ENCODE results near the gene TMEM200C. TPM values are rescaled to one million over a fixed set of nuclear protein-coding genes. Genes with fewer than 3 reads are reported as not detected.
A peak's percentile ranks its signal among the peaks of the same experiment; 100 is the strongest.

The TMEM200C gene
- total RNA-seq (0.07 and 0.32 TPM in 2 replicates), polyA plus RNA-seq (not detected in 2 replicates), polyA minus RNA-seq (not detected in 2 replicates), Bru-seq, nascent RNA (percentile 10 among the genes with signal in this experiment), BruChase-seq, experiment 1, labeled RNA remaining after a 6-hour chase (percentile 20 among the genes with signal in this experiment), BruChase-seq, experiment 2, labeled RNA remaining after a 2-hour chase (percentile 22 among the genes with signal in this experiment)
- not detected in 2 replicates for polyA plus RNA-seq (2011; cell fraction: cytosol; rRNA removed)
- polyA plus RNA-seq (2011; cell fraction: nucleus; rRNA removed): not detected in 2 replicates
- 0.19 and 0.45 TPM in 2 replicates for polyA plus RNA-seq (2012)
- polyA minus RNA-seq (2011; cell fraction: cytosol; rRNA and poly(A)+ RNA removed): not detected
- not detected in 2 replicates for polyA minus RNA-seq (2011; cell fraction: nucleus; rRNA and poly(A)+ RNA removed)
- long read RNA-seq, partial matches to known transcripts: 1 of 1 reads
- long read RNA-seq, other reads (novel, unspliced or antisense): 0 of 1 reads

DNA sequence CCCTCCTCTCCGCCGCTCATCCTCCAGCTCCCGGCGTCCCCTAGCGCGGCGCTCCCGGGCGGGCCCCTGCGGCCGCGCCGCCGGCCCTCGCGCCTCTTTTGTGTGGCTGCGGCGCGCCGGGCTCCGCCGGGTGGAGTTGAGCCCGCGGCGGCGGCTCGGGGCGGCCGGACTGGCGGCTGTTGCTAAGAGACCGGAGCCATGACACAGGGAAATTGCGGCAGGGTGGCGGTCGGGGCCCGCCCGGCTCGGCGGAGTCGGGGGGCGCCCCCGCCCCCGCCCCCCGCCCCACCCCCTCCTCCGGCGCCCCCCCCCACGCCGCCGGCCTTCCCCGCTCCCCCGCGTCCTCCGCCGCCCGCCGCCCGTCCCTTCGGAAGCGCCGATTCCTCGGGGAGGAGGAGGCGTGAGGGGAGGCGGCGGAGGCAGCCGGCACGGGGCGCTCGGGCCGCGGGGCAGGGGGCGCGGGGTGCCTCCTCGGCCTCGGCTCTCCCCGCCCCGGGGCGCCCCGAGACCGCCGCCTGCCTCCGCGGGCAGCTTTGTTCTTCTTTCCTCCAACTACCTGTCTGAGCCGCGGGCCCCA, at the start of gene TMEM200C:
TSS of gene TMEM200C (minus strand) at position 224 of the 577 bp plus-strand sequence. CDS start 3,459 bp downstream, outside the sequence.
- Histone ChIP-seq H3K27ac (ENCODE audit: insufficient read depth, low read depth, low read length) (no peak within 1 kb of the TSS), H3K27me3 (ENCODE audit: control insufficient read depth in 2 of 2, insufficient read depth in 2 of 2, low read length in 2 of 2) (peaks cover 57 to 70% of the 10 kb centered on the region in 2 experiments), H3K4me2 (ENCODE audit: insufficient read depth, low read length) (no peak within 1 kb of the TSS), H3K9me1 (replicated peaks; ENCODE audit: control insufficient read depth, extremely low read depth, insufficient read depth, low read length) (no peaks in the 10 kb centered on the region), H3K4me1 (ENCODE audit: control insufficient read depth, extremely low read depth, insufficient read depth, low read length) (peaks cover 3% of the 10 kb centered on the region), H3K79me2 (ENCODE audit: control insufficient read depth, insufficient read depth, low read length) (no peaks in the 10 kb centered on the region), H3K9ac (replicated peaks; ENCODE audit: extremely low read depth, insufficient read depth, low read length) (no peak within 1 kb of the TSS), H4K20me1 (replicated peaks; ENCODE audit: control insufficient read depth, extremely low read depth, insufficient read depth, low read length) (no peaks in the 10 kb centered on the region), H3K36me3 (ENCODE audit: control insufficient read depth in 2 of 2, extremely low read depth in 1 of 2, insufficient read depth in 2 of 2, low read length in 2 of 2) (no peaks in the 10 kb centered on the region), H2AFZ (ENCODE audit: low read depth, low read length) (peak within 1 kb of the TSS; percentile 42), H3K9me3 (replicated peaks; ENCODE audit: control insufficient read depth, insufficient read depth, low read length) (no peaks in the 10 kb centered on the region), H3K4me3 (replicated peaks in 1 of 3; ENCODE audit: insufficient read depth in 1 of 3, low read depth in 1 of 3, low read length in 3 of 3) (no peak within 1 kb of the TSS)
- BruUV-seq (replicated peaks): no TSS peak
- CTCF ChIA-PET: interaction anchor here (1.0 kb wide), 1 partner anchor 295 kb away, joined by 3 read pairs; no protein-coding TSS in a partner anchor
- POLR2A ChIA-PET: no interaction called here
- no peak for FAIRE-seq
- no peak for DNase-seq (ENCODE audit: low read depth, low spot score)
- dilution Hi-C loops (cut with MboI; ENCODE audit: extremely low pct_ligation_motif_present, low sequenced_read_pairs): no loop called here
- intact Hi-C loops (cut with micrococcal nuclease): no loop called here
- TF ChIP-seq, protein P1, sequence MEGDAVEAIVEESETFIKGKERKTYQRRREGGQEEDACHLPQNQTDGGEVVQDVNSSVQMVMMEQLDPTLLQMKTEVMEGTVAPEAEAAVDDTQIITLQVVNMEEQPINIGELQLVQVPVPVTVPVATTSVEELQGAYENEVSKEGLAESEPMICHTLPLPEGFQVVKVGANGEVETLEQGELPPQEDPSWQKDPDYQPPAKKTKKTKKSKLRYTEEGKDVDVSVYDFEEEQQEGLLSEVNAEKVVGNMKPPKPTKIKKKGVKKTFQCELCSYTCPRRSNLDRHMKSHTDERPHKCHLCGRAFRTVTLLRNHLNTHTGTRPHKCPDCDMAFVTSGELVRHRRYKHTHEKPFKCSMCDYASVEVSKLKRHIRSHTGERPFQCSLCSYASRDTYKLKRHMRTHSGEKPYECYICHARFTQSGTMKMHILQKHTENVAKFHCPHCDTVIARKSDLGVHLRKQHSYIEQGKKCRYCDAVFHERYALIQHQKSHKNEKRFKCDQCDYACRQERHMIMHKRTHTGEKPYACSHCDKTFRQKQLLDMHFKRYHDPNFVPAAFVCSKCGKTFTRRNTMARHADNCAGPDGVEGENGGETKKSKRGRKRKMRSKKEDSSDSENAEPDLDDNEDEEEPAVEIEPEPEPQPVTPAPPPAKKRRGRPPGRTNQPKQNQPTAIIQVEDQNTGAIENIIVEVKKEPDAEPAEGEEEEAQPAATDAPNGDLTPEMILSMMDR (IDR thresholded peaks at IDR 0.05; ENCODE audit: extremely low read depth in 1 of 2, insufficient read depth in 1 of 2, low read depth in 1 of 2, low read length in 2 of 2): no peak
- TF ChIP-seq MYC (IDR thresholded peaks at IDR 0.05; ENCODE audit: low read depth, low read length): no peak
- TF ChIP-seq EZH2 (IDR thresholded peaks at IDR 0.05; ENCODE audit: borderline replicate concordance, low read depth, low read length, severe bottlenecking): peak; percentile 2
- no peak for TF ChIP-seq POLR2A (IDR thresholded peaks at IDR 0.05; ENCODE audit: low read depth, low read length)
- no peak for TF ChIP-seq MAX (IDR thresholded peaks at IDR 0.05; ENCODE audit: insufficient read depth, insufficient read length)
- no peak for TF ChIP-seq JUN (IDR thresholded peaks at IDR 0.05; ENCODE audit: borderline replicate concordance, insufficient read depth, insufficient read length, low read depth)
- no peak for TF ChIP-seq POLR2AphosphoS5 (IDR thresholded peaks at IDR 0.05; ENCODE audit: insufficient read depth, low read depth, low read length)
